ENCODE results near the gene NEURL4. TPM values are rescaled to one million over a fixed set of nuclear protein-coding genes. Genes with fewer than 3 reads are reported as not detected.

Gene NEURL4
- total RNA-seq, 2 experiments from 2014 or later, result 53.4 to 58.6 TPM

DNA sequence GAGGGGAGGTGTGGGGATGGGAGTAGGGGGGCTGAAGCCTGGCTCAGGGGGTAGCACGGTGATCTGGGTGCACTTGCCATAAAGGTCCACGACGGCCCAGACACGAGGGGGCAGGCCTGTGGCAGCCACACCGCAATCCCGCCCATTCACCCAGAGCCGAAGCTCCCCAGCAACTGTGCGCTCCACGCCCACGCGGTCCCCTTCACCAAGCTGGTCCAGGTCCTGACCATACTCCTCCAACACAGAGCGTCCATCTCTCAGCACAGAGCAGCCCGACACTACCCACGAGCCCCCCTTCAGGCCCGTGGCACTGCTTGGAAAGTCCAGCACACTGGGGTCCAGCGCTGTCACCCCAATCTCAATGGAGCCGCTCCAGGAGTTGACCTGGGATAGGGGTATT is 1.6 kb downstream of the NEURL4 start:
- Mint-ChIP-seq H3K4me3 (no peak overlapping the region), H3K9me3 (no peaks in the 10 kb centered on the region), H3K27ac (no peak overlapping the region), H3K36me3 (peaks cover 2% of the 10 kb centered on the region), H3K27me3 (no peaks in the 10 kb centered on the region), H3K4me1 (peaks cover 22% of the 10 kb centered on the region)
- POLR2A ChIA-PET, result interaction anchor here (1.2 to 4.5 kb wide), 3 partner anchors 10 to 24 kb away, joined by 3 to 33 read pairs (median 4); partner anchors contain the start of gene ACAP1
- no peak for ATAC-seq (ENCODE audit: low read depth)
- DNase-seq, result no peak

DNA sequence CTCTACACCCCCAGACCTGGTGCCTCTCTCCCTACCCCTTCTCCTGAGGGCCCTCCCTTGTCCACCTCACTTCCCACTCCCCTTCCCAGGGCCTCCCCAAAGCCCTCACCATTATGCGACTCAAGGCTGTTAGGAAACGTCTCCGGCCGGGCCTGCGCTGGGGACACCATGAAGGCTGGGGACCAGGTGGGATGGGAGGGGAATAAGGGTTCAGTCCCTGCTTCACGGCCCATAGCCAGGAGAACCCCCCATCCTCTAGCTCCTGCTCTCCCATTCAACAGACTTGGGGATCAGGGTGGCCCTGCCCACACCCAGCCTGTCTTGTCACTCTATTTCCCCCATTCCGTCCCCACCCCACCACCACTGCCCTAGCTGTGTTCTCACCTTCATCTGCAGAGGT is 2.1 kb downstream of the NEURL4 start:
- POLR2A ChIA-PET, result interaction anchor here (1.2 to 4.5 kb wide), 3 partner anchors 10 to 24 kb away, joined by 3 to 33 read pairs (median 4); partner anchors contain the start of gene ACAP1
- Mint-ChIP-seq H3K4me3 (no peak overlapping the region), H3K36me3 (peaks cover 2% of the 10 kb centered on the region), H3K27ac (no peak overlapping the region), H3K27me3 (no peaks in the 10 kb centered on the region), H3K4me1 (peaks cover 18% of the 10 kb centered on the region), H3K9me3 (no peaks in the 10 kb centered on the region)
- ATAC-seq (ENCODE audit: low read depth) (no peak), DNase-seq (no peak)

DNA sequence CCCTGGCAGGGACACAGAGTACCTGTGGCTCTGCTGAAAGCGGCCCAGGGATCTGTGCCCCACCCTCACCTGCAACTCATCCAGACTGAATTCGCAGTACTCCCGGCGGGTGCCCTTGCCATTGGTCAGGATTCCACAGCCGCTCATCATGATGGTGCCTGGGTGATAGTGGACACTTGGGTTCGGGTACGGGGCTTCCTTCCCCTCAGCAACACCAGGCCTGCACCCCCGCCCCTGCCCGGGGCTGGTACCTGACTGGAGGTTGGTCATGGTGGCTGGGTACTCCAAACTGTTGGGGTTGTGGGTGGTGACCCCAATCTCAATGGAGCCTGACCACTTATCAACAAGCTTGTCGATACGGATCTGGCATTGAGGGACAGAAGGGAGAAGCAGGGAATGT is 2.9 kb downstream of the NEURL4 start:
- no peak overlapping the region for H3K4me3 Mint-ChIP-seq
- POLR2A ChIA-PET, result interaction anchor here (1.5 to 4.5 kb wide), 2 partner anchors 11 to 16 kb away, joined by 3 to 33 read pairs; partner anchors contain the start of gene ACAP1
- H3K27me3 Mint-ChIP-seq, result no peaks in the 10 kb centered on the region
- no peak for ATAC-seq (ENCODE audit: low read depth)
- peaks cover 16% of the 10 kb centered on the region for H3K4me1 Mint-ChIP-seq
- peaks cover 2% of the 10 kb centered on the region for H3K36me3 Mint-ChIP-seq
- H3K27ac Mint-ChIP-seq, result no peak overlapping the region
- no peaks in the 10 kb centered on the region for H3K9me3 Mint-ChIP-seq
- DNase-seq, result no peak

DNA sequence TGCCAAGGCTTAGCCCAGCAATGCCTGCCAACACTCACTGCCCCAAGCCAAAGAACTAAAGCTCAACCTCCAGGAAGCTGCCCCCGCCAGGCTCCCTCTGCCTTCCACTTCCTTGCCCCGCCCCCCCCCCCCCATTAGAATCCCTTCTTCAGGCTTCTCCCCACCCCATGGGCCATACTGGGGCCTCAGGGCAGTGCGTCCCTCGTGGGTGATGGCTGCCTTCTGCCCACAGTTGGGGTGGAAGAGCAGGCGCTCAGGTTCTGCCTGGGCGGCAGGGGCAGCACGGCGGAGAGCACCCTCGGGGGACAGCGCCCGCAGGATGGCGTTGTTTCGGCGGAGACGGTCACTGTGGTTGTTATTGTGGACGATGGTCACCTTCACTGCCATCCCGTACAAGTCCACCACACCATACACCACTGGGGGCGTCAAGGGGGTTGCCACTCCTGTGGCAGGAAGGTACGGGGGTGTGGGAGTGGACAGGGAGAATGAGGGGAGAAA is 4.1 kb downstream of the NEURL4 start:
- ATAC-seq (ENCODE audit: low read depth) (no peak), DNase-seq (no peak)
- H3K4me1 Mint-ChIP-seq, result peaks cover 14% of the 10 kb centered on the region
- no peaks in the 10 kb centered on the region for H3K27me3 Mint-ChIP-seq
- POLR2A ChIA-PET, result interaction anchor here (1.3 to 2.6 kb wide), 3 partner anchors 11 to 26 kb away, joined by 7 to 21 read pairs (median 12); partner anchors contain the start of gene ACAP1
- no peak overlapping the region for H3K27ac Mint-ChIP-seq
- no peak overlapping the region for H3K4me3 Mint-ChIP-seq
- H3K36me3 Mint-ChIP-seq, result peaks cover 4% of the 10 kb centered on the region
- H3K9me3 Mint-ChIP-seq, result no peaks in the 10 kb centered on the region

DNA sequence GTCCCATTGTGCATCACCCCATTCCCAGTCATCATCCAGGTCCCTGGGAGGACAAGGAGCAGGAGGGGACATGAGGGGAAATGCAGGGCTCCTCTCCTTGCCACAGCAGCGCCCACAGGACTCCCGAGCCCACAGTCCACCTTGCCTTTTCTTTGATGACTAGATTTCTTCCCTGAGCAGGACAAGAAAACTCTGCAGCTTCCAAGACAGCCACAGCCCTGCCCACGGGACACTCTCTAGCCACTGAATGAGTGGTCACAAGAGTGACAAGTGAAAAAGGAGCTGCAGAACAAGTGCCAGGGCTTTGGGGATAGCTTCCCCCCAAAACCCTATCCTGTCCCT is 4.7 kb downstream of the NEURL4 start:
- no peaks in the 10 kb centered on the region for H3K9me3 Mint-ChIP-seq
- H3K27me3 Mint-ChIP-seq, result no peaks in the 10 kb centered on the region
- H3K36me3 Mint-ChIP-seq, result peaks cover 4% of the 10 kb centered on the region
- no peak overlapping the region for H3K27ac Mint-ChIP-seq
- ATAC-seq (ENCODE audit: low read depth), result no peak
- DNase-seq, result no peak
- H3K4me3 Mint-ChIP-seq, result no peak overlapping the region
- peaks cover 13% of the 10 kb centered on the region for H3K4me1 Mint-ChIP-seq
- POLR2A ChIA-PET, result interaction anchor here (1.3 to 2.6 kb wide), 3 partner anchors 12 to 27 kb away, joined by 7 to 21 read pairs (median 12); partner anchors contain the start of gene ACAP1

DNA sequence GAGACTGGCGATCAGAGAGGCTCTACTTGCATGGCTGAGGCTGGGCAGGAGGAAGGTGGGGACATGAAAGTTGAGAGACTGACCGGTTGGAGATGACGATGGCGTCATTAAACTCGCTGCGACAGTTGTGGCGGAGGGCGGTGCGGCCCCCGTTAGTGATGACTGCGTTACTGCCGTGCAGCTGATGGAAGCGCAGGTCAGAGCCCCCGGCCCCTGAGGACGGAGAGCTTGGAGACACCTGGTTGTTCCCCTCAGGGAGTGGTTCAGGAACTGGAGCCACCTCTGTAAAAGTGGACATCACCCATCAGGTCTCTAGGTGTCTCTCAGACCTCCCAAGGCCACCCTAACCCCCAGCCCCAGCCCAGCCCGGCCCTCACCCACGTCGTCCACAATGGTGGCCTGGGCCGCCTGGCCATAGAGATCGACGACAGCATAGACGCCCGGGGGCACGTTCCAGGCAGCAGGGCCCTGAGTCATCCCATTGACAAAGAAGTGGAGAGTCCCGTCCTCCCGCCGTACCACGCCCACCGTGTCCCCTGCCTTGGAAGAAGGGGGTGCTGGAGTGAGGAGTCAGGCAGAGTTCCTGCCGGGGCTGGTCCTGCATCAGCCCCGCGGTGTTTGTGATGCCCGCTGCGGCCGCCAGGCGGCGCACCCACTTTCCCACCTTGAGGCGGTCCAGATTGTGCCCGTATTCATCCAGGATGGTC is 5.3 kb downstream of the NEURL4 start:
- Mint-ChIP-seq H3K27ac (peak overlapping the region; percentile 21), H3K27me3 (no peaks in the 10 kb centered on the region), H3K4me1 (peaks cover 13% of the 10 kb centered on the region), H3K9me3 (no peaks in the 10 kb centered on the region), H3K4me3 (no peak overlapping the region), H3K36me3 (peaks cover 4% of the 10 kb centered on the region)
- ATAC-seq (ENCODE audit: low read depth) (peak; percentile 55), DNase-seq (peak; percentile 82)
- POLR2A ChIA-PET, result interaction anchor here (1.3 to 2.6 kb wide), 4 partner anchors 13 to 27 kb away, joined by 5 to 21 read pairs (median 10); partner anchors contain the start of gene ACAP1

DNA sequence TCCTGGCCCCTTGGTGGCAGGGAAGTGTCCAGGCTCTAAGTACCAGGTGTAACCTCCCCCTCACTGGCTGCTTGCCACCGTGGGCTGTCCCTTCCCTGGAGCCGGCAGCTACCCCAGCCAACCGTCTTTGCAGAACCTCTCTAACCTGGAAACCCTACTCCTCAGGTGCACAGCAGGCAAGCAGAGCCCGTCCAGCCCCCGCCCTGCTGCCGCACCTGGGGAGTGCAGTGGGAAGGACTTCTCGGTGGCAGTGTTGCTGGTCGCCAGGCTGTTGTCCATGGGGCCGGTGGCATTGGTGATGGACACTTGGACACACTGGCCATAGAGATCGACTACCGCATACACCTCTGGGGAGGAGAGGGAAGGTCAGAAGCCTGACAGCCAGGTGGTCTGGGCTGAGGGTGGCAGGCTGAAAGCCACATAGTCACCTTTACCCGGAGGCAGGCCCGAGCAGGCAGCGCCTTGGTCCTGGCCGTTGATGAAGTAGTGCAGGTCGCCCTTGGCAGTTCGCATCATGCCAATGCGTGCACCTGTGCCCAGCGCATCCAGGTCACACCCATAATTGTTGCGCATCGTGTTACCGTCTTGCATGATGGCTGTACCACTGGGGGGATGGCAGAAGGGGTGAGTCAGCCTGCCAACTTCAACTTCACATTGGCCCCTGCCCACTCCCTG is 6.5 kb downstream of the NEURL4 start:
- POLR2A ChIA-PET, result interaction anchor here (0.6 to 2.6 kb wide), 4 partner anchors 14 to 28 kb away, joined by 3 to 21 read pairs (median 4); partner anchors contain the start of gene ACAP1
- Mint-ChIP-seq H3K27me3 (no peaks in the 10 kb centered on the region), H3K4me1 (peaks cover 4% of the 10 kb centered on the region), H3K4me3 (no peak overlapping the region), H3K36me3 (peaks cover 4% of the 10 kb centered on the region), H3K9me3 (no peaks in the 10 kb centered on the region), H3K27ac (no peak overlapping the region)
- no peak for ATAC-seq (ENCODE audit: low read depth)
- DNase-seq, result no peak

DNA sequence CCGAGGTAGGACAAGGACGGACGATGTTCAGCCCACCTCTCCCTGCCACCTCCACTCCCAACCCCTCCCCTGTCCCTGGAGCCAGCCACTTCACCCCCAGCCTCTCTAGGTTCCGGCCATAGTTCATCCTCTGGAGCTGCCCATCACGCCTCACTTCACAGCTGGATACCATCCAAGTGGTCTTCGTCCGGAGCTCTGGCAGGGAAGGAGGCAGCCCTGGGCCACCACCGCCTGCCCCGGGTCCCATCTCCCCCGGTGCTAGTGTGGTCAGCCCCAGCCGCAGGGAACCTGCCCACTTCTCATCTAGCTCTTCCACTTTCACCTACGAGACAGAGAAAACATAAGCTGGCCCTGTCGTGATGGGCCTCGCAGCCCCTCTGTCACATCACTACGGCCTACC is 7.7 kb downstream of the NEURL4 start:
- H3K27me3 Mint-ChIP-seq, result no peaks in the 10 kb centered on the region
- no peaks in the 10 kb centered on the region for H3K9me3 Mint-ChIP-seq
- DNase-seq (no peak), ATAC-seq (ENCODE audit: low read depth) (no peak)
- peaks cover 4% of the 10 kb centered on the region for H3K4me1 Mint-ChIP-seq
- no peak overlapping the region for H3K4me3 Mint-ChIP-seq
- POLR2A ChIA-PET, result interaction anchor here (0.6 to 2.5 kb wide), 3 partner anchors 8 to 41 kb away, joined by 4 to 10 read pairs (median 6); partner anchors contain the start of genes ACAP1 and NEURL4
- peaks cover 6% of the 10 kb centered on the region for H3K36me3 Mint-ChIP-seq
- H3K27ac Mint-ChIP-seq, result peak overlapping the region; percentile 21

DNA sequence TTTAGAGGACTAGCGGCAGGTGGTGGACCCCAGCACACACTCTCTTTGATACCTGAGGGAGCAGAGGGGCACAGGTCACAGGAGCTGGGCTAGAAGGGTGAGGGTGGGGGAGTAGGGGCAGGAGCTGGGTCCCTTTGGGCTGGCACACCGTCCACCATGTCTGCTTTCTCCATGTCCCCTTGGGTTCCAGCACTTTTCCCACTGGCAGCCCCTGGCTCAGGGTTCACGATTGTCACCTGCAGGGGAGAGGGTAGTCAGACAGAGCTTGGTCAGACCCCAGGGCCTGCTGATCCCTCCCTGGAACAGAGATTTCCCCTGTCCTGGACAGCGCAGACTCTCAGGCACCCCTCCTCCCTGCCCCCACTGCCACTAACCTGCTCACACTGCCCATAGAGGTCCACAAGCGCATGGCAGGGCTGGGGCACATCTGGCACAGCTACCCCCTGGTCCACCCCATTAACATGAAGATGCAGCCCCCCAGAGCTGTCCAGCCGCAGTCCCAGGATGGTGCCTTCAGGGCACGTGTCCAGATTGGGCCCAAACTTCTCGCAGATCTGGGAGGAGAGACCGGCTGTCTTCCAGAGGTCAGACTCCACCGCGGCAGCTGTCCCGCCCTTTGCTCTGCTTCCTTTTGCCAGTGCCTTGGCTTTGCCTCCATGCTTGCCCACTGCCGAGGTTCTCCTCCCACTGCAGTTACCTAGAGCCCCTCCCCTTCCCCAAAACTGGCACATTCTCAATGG is 10.8 kb downstream of the NEURL4 start:
- Mint-ChIP-seq H3K36me3 (peaks cover 6% of the 10 kb centered on the region), H3K4me3 (no peak overlapping the region), H3K4me1 (peaks cover 10% of the 10 kb centered on the region), H3K27me3 (no peaks in the 10 kb centered on the region), H3K9me3 (no peaks in the 10 kb centered on the region), H3K27ac (no peak overlapping the region)
- ATAC-seq (ENCODE audit: low read depth) (no peak), DNase-seq (no peak)
- POLR2A ChIA-PET, result interaction anchor here (1.1 to 1.5 kb wide), 2 partner anchors 11 to 18 kb away, joined by 3 to 6 read pairs; partner anchors contain the start of genes ACAP1 and NEURL4

DNA sequence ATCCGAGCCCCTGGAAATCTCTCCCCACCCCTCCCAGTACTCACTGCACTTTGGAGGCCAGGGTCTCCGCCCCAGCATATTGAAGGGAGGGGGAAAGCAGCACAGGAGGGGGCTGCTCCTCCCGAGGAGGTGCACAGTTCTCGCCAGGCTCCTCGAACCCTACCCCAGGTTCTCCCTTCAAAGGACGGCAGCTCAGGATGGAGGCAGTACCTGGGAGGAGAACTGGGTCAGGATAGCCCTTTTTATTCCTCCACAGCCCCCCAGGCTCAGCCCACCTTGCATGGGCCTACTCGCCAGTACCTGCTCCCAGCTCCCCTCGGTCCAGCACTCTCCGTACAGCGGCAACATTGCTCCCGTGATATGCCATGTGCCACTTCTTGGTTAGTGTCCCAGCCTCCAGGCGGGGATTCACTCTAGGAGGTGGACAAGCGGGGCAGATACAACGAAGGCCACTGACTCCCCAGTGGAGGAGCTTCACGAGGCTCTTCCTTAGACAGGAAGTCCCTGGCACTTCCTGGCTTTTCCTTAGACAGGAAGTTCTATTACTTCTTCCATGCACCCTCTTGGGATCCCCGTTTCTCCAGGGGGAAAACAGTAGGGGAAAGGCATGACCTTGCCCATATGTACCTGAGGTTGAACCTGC is 11.9 kb downstream of the NEURL4 start:
- POLR2A ChIA-PET, result interaction anchor here (1.1 to 5.1 kb wide), 3 partner anchors 12 to 19 kb away, joined by 3 to 51 read pairs (median 6); partner anchors contain the start of genes ACAP1 and NEURL4

DNA sequence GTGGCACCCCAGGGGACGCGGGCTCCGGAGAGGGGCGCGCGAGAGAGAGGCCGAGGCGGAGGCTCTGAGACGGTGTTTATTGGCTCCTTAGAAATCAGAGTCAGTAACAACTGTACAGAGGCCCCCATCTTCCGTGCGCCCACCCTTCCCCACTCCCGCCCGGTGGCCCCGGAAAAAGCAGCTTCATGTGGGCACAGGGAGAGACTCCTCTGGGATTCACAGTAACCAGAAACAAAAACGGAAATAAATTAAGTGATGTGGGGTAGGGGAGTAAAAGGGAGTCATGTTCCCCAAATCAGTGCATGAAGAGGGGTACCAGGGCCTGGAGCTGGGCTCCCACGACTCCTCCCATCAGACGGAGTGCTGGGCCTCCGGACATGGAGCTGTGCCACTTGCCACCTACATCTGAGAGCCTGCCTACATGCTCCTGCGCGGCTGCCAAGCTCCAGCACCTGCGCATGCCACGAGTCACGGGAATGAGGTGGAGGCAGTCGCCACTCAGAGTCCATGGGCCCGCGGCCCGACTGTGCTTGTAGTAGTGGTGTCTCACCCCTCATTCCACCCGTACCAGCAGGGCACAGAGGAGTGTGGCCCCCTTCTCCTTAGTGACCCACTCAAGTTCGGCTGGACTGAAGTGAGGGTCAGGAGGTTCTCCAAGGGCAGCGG is 13.4 kb downstream of the NEURL4 start:
- Mint-ChIP-seq H3K36me3 (peaks cover 18% of the 10 kb centered on the region), H3K27me3 (no peaks in the 10 kb centered on the region), H3K9me3 (no peaks in the 10 kb centered on the region), H3K4me1 (peaks cover 23% of the 10 kb centered on the region), H3K4me3 (peak overlapping the region; percentile 93), H3K27ac (peak overlapping the region; percentile 95)
- POLR2A ChIA-PET, result interaction anchor here (0.6 to 5.1 kb wide), 8 partner anchors 11 to 232 kb away, joined by 3 to 51 read pairs (median 6); partner anchors contain the start of genes ACAP1, NEURL4 and POLR2A
- DNase-seq (no peak), ATAC-seq (ENCODE audit: low read depth) (no peak)

More for the DNA sequence above, 11.9 kb downstream of the NEURL4 start:
- H3K36me3 Mint-ChIP-seq, result peaks cover 14% of the 10 kb centered on the region
- no peaks in the 10 kb centered on the region for H3K9me3 Mint-ChIP-seq
- ATAC-seq (ENCODE audit: low read depth) (no peak), DNase-seq (no peak)
- no peaks in the 10 kb centered on the region for H3K27me3 Mint-ChIP-seq
- H3K27ac Mint-ChIP-seq, result no peak overlapping the region
- H3K4me1 Mint-ChIP-seq, result peaks cover 16% of the 10 kb centered on the region
- H3K4me3 Mint-ChIP-seq, result peak overlapping the region; percentile 30
